ENCODE measurements around the gene XRCC3.
"Not testable (repeated sequence)": the region's sequence is repeated elsewhere in the genome, so short reads cannot be mapped to it uniquely, and the experiment has no call there.

XRCC3 gene

DNA sequence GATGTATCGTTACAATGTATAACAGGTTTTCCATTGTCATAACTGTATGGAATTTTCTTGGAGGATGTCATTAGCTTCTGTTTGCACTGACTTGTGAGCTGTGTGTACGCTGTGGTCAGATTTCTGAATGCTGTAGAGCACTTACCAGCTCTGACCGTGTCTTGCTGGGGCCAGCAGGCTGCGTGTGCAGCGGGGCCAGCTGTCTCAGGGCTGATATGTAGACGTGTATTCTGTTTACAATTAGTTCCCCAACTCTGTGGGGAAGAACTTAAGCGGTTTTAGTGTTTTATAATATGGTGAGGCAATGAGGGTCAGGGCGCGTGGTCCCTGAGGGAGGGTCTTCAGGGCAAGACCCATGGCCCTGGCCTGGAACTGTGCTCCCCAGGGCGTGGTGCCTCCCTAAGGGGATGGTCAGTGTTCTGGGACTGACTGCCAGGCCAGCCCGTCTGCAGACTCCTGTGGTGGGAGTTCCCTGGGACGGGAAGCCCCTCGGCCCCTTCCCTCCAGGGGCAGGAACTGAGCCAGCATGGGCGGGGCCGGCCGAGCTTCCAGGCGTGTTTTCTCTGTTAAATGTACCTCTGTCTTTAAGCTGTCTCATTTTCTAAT is 18.7 kb downstream of the XRCC3 start:
- FAIRE-seq (peak; percentile 23), DNase-seq (ENCODE audit: insufficient read length, low spot score) (no peak)

DNA sequence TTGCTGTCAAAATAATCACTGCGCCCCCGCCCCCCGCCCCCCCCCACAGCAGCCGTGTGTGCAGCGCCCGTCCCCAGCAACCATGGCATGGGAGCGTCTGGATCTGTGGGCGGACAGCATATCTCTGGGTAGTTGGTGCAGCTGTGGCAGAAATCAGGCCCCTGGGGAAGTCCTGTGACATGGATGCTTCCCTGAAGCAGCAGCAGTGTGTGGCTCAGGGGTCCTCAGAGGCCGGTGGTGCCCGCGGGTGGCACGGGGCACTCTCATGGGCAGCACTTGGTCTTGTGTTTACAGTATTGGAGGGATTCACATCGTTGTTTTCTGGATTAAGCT is 19.2 kb downstream of the XRCC3 start:
- DNase-seq (ENCODE audit: insufficient read length, low spot score) (no peak), FAIRE-seq (no peak)

DNA sequence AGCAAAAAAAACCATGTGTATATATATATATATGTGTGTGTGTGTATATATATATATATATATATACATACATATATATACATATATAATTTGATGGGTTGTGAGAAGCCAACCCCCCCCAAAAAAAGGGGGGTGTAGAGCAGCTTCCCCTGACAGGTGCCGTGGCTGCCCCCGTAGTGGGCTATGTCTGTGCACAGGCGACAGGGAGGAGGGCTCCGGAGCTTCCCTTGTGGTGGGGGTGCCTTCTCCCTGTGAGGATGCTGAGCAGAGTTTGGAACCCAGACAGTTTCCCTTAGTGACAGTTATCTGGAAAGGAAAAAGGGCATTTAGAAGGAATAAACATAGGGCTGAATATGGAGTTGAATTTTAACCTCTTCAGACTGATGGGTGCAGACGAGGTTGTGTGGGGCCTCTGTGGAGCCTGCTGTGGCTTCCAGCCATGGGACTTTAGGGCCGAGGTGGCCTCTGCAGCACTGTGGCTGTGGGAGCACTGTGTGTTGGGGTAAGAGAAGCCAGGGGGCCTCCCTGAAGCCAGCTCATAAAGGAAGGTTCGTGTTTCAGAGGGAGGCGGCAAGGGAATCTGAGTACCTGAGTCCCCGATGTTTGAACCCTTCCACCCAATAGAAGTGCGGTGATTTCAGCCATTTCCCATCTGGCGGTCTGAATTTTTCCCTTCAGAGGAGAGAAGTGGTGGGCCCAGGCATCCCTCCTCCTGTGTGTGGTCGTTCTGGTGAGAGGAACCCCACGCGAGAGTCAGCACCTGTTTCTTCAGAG is 19.8 kb downstream of the XRCC3 start:
- no peak for FAIRE-seq
- DNase-seq (ENCODE audit: insufficient read length, low spot score) = no peak

DNA sequence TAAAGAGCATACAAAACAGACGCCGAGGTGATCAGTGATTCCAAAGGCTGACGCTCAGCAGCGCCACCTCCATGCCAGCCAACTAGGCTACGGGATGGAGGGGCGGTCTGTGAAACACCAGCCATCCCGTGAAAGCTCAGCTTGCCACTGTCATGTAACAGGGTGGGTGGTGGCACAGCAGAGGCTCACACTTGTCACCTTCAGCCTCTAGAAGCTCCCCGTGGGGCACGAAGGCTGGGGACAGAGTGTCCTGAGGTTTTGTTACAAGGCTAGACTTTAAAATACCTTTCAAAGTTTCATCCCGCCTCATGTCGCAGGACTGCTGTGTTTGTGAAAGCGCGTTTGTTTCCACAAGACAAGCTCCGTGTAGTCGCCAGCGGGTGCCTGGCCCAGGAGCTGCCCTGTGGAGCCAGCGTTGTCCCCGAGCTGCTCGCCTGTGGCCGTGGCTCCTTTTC is 20.7 kb downstream of the XRCC3 start:
- DNase-seq (ENCODE audit: insufficient read length, low spot score) = no peak
- no peak for FAIRE-seq

DNA sequence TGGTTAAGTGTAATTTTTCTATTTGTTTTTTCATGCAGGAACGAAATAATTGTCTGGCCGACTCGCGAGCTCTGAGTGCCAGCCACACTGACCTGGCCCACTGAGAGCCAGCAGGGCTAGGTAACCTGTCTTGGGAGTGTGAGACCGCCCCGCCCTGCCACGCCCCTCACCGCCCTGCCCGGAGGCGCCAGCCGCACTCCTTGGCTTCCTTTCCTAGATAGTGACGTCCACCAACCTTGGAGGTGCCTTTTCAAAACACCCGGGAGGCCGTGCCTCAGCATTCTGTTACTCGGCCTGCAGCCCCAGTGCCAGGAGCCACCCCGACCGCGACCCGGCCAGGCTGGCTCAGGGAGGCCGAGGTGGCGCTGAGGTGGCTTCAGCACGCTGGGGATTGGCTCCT is 21.7 kb downstream of the XRCC3 start:
- DNase-seq (ENCODE audit: insufficient read length, low spot score) = no peak
- FAIRE-seq = no peak

DNA sequence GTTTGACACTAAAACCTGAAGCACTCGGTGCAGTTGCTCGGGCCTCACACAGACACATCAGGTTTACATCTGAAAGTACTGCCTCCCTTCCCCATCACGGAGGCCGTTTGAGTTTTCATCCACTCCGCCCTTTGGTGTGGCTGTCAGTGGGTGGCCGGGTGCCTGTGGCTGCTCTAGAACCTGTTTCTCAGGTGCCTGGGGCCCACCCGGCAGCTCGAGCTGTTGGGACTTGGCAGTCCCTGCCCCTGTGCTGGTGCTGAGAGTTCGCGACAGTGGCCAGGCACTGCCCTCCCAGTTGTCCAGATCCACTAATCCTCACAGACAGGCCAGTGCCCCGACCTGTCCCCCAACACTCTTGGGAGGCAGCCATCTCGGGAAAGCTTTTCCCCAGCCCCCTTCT is 22.4 kb downstream of the XRCC3 start:
- DNase-seq (ENCODE audit: insufficient read length, low spot score) (no peak), FAIRE-seq (no peak)

DNA sequence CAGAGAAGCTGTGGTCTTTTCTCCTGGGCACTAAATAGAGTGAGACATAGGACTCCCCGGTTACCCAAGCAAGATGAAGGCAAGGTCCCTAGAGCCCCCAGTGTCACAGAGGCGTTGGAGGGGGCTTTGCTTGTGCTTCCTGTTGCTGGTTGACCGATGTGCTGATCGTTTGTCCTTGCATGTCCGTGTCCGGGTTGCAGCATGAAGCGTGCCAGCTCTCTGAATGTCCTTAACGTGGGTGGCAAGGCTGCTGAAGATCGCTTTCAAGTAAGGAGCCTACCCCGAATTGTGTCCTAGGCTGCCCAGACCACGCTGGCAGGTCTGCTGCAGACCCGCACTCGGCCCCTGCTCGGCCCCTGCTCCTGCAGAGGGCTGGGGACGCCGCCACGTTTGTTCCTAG is 23.1 kb downstream of the XRCC3 start:
- peak; percentile 77 for FAIRE-seq
- DNase-seq (ENCODE audit: insufficient read length, low spot score) = no peak

DNA sequence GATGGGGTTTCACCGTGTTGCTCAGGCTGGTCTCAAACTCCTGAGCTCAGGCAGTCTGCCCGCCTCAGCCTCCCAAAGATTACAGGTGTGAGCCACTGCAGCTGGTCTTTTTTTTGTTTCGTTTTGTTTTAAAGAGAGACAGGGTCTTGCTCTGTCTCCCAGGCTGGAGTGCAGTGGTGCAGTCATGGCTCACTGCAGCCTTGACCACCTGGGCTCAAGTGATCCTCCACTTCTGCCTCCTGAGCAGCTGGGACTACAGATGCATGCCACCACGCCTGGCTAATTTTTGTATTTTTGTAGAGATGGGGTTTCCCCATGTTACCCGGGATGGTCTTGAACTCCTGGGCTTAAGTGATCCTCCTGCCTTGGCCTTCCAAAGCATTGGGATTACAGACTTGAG is 23.6 kb downstream of the XRCC3 start:
- not testable (repeated sequence) for FAIRE-seq; DNase-seq (ENCODE audit: insufficient read length, low spot score)

DNA sequence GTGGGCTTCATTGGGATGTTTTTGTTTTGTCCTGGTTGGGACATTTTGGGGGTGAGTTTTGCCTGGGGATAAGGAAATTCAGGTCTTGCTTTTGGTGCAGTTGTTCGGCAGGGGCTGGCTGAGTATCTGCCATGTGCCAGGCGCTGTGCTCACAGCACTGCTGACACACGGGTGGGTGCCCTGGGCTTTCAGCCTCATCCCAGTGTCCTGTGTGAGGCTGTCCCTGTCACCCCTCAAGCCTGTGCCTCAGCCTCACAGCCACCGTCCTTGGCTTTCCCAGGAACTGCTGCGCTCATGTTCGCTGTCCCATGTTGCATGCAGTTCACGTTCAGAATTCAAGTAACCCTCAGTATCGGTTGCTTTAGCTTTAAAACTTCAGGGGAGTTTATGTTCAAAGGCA is 24.9 kb downstream of the XRCC3 start:
- DNase-seq (ENCODE audit: insufficient read length, low spot score) = no peak
- FAIRE-seq = no peak

DNA sequence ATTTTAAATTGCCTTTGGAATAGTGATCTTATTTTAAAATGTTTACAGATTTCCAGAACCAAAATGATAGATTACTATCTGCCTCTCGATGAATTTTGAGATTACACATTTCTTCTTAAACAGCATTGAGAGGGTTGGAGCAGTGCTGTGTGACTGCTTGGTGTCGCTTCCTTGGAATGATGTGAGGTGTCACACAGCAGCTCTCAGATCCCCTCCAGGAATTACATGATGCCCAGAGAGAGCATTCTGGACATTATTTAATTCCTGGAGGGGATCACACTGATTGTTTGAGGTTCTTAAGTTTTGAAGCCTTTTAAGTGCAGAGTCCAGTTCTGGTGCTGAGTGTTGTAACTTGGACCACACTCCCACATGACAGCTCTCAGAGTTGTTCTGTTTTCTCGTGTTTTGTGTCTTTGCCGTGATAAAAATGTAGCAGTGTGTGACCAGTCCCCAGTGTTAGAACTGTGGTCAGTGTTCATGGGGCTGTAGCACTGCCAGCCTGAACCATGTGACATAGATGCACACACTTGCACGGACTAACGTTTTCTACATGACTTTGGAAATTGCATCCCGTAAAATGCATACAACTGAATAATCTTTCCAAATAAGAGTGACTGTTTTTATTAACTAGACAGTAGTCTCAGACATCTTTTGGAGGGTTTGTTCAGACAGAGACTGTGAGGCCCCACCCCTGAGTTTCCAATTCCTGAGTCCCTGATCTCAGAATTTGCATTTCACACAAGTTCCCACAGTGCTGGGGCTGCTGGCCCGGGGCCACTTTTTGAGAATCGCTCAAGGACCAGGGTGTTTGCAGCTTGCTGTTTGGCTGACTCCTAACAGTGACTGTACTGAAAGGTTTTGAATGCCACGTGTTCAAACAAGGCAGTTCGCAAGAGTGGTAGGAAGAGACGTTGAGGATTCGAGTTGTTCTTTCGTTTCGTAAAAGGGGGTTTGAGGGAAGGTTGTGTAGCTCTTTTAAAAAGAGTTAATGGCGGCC is 26.0 kb downstream of the XRCC3 start:
- peak; percentile 96 for FAIRE-seq
- DNase-seq (ENCODE audit: insufficient read length, low spot score) = peak; percentile 75

DNA sequence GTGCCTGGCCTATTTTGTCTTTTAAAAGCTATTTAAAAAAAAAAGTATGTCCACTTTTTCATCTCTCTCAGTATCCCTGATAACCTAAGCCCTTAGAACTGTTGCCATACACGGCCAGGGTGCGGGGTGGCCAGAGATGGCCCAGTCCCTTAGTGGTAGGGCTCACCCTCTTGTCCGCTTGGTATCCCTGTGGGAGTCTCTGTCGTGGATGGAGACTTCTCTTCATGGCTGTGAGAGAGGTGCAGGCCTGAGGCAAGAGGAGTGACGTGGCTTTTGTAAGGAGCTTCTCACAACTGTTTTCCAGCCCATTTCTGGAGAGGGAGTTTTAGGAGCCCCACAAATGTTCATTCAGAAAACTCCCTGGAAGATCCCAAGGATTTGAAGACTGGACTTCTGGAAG is 26.8 kb downstream of the XRCC3 start:
- DNase-seq (ENCODE audit: insufficient read length, low spot score) = no peak
- FAIRE-seq = no peak

DNA sequence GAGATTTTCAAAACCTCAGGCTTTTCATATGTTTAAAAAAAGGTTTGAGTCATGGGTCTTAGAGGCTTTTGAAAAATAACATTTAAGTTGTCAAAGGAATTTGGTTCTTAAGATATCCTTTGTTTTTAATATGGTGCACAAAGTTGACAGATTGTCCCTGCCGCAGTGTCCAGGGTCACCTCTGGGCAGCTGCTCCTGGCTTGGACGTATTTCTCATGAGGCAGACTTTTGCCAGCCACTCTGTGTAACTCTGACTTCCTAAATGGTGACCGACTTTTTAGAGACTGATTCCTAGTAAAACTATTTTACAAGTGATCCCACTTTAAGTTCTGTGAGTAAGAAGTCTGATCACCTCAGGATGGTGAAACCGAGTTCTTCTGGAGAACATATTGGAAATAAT is 27.5 kb downstream of the XRCC3 start:
- DNase-seq (ENCODE audit: insufficient read length, low spot score) = no peak
- FAIRE-seq = no peak

DNA sequence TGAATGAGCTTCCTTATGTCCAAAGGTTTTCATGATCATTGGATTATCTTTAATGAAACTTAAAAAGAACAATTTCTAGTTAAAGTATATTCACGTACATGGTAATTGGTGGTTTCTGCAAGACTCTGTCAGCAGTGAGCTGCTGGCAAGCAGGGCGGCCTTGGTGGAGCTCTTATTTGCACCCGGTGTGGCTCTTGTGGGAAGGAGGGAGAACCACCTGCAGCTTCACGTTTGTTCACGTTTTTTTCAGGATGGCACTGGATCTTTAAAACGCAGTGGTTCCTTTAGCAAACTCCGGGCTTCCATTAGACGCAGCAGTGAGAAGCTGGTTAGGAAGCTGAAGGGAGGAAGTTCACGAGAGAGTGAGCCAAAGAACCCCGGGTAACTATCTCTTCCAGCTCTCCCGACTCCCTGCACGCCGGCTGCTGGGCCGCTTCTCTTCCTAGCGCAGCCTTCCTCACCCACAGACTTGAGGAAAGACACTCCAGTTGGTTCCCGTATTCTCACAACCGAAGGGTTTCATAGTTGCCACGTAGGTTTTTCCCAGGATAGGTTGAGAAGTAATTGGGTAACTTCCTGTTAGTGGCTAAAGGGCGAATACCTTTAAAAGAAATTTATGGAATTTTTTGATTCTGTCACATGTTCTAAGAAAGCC is 28.3 kb downstream of the XRCC3 start:
- FAIRE-seq = no peak
- DNase-seq (ENCODE audit: insufficient read length, low spot score) = no peak

DNA sequence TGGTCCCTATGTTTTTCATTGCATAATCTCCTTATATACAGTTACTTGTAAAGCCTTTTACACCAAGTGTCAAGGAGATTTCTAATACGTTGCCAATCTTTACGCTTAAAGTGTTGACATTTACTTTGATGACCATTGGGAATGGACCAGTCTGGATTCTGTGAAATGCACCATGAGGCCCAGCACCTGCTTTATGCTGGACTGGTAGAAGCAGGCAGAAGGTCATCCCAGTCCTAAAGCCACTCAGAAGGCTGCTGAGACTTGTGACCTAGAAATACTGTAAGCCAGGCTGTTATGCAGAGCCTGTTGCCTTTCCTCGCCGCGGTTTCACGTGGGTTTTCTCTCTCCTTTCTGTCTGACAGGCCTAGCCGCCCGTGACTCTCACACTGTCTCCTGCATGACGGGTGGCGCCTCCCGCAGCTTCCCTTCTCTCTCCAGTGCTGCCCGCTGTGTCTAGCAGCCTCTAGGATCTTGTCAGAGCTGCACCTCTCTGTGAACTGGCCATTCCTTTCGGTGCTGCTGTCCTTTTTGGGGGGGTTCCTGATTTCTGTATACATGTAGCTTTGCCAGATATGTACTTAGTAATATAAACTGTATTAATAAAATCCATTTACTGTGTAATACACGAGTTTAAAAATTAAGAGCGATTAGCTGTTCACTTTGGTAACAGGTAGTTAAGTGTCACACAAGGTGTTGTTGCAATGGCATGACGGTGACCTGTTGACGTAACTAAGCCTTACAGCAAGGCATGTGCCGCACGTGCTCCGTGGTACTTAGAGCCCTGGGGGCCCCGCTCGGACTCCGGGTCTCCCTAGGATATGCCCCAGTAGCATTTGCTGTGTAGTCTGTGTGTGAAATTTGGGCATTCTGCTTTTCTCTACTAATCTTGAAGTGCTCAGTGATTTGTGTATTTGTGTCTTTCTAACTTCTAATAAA is 29.7 kb downstream of the XRCC3 start:
- no peak for DNase-seq (ENCODE audit: insufficient read length, low spot score)
- no peak for FAIRE-seq

DNA sequence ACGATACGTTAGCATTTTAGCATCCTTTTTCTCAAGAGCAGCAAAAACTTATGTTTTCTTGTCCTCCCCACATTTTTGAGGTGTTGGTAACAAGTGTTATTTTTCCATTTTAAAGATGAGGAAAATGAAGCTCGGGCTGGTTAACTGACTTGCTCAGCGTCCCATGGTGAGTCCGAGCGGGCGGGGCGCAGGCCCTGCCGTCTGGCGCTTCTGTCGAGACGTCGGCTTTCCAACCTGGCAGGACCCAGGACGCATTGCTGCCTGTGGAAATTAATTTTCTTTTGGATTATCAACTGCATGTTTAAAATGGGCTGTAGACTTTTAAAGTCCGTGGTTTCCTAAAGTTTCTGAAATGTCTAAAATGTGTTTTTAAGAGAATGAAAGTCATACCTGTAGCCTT is 30.4 kb downstream of the XRCC3 start:
- FAIRE-seq (no peak), DNase-seq (ENCODE audit: insufficient read length, low spot score) (no peak)

DNA sequence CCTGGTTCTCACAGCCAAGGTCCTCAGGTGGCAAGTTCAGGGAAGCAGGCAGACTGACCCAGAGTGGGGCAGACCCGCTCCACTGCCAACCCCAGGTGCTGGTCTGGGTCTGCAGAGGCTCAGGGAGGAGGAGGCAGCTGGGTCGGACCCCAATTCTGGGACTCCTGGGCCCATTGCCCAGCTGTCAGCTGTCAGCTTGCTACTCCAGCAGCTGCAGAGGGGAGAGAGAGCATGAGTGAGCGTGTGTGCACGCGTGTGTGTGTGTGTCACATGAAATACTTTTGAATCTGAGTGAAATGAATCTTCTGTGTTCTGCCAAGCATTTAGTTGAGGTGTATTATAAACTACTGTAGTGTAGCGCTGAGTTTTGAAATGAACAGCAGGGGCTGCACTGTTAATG is 30.8 kb downstream of the XRCC3 start:
- DNase-seq (ENCODE audit: insufficient read length, low spot score) (no peak), FAIRE-seq (no peak)

DNA sequence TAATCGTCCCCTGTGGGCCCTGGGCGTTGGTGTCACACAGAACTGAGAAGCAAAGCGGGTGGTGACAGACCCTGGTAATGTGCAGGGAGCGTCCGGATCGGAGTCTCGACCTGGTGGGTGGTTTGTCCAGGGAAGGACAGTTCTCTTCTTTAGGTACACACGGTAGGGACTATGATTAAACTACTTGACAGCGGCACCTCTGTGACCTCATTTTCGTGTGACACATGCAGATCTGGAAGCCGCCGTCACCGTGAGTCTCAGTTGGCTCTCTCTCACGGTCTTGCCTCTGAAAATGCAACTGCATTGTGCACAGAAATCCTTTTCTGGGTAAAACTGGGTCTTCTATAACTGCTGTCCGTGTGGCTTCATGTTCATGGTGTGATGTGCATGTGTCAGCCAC is 32.1 kb downstream of the XRCC3 start:
- no peak for DNase-seq (ENCODE audit: insufficient read length, low spot score)
- no peak for FAIRE-seq

DNA sequence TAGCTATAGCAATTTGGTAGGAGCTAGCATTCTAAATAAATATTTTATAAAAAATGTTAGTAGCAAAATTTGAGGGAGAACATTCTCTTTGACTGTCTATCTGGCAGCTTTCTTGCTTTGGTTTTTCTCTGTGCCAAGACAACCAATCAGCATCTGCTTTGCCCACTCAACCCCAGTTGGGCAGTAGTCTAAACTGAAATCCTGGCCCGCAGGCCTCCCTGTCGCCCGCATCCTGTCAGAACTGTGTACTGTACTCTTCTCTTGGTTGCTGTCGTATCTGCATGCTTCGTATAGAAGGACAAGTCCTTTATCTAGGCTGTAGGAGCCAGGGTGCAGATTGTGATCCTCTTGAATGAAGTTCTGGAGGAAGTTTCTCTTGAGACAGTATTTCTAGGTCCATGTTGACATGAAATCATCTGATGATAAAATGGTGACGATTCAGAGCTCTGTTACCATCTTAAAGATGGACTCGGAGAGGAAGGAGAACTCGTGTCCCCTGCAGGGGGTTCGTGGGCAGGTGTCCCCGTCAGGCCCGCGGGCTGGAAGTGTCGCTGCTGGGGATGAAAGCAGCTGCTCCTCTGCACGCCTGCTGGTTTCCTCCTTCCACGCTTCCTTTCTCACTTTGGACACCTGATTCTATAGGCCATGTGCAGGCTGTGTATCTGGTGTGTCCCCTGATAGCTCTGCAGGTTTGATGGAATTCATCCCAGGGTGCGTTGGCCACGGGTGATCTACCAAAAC is 34.6 kb downstream of the XRCC3 start:
- DNase-seq (ENCODE audit: insufficient read length, low spot score) (no peak), FAIRE-seq (no peak)

DNA sequence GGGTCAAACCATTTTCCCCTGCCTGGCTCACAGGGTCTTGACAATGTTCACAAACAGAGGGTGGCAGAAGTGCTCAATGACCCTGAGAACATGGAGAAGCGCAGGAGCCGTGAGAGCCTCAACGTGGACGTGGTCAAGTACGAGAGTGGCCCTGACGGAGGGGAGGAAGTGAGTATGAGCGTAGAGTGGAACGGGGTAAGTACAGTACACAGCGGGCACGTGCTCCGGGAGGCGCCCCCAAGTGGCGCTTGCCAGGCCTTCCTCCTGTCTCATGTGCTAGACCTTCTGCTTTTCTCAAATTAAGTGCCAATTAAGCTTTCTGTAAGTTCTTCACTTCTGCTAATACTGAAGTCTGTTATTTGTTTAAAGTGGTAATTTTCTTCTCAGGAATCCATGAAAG is 35.9 kb downstream of the XRCC3 start:
- peak; percentile 88 for FAIRE-seq

More for the DNA sequence above, 35.9 kb downstream of the XRCC3 start:
- peak; percentile 70 for DNase-seq (ENCODE audit: insufficient read length, low spot score)
